HepG2 (cell line): ENCODE measurements around the gene DNASE2B.

Experiments used
- ARNT ChIP-seq: fragments of 450-650 bp; IDR thresholded peaks from 2 replicates; pipeline ENCODE4 v1.6.1; 2017
- ATF3 ChIP-seq: sonication (generic); formaldehyde crosslinking; IDR thresholded peaks from 2 replicates; pipeline ENCODE4 v1.4.0; 2020; ENCODE audit warnings: missing genetic modification reagents
- CTCF ChIP-seq: sonication (generic); formaldehyde crosslinking; IDR thresholded peaks from 2 replicates; pipeline ENCODE4 v1.5.0; 2020; ENCODE audit warnings: mild to moderate bottlenecking, missing genetic modification reagents, moderate library complexity
- JUND ChIP-seq: sonication (generic); formaldehyde crosslinking; IDR thresholded peaks from 2 replicates; pipeline ENCODE4 v1.8.0; 2022; ENCODE audit warnings: mild to moderate bottlenecking, missing genetic modification reagents
- ZBTB37 ChIP-seq: sonication (generic); formaldehyde crosslinking; IDR thresholded peaks from 2 replicates; pipeline ENCODE4 v1.4.0; 2020; ENCODE audit warnings: mild to moderate bottlenecking, missing genetic modification reagents
- ZFP36L1 ChIP-seq: sonication (generic); formaldehyde crosslinking; IDR thresholded peaks from 2 replicates; pipeline ENCODE4 v1.8.0; 2022; ENCODE audit warnings: mild to moderate bottlenecking, missing genetic modification reagents, moderate library complexity
- ZNF704 ChIP-seq: sonication (generic); formaldehyde crosslinking; IDR thresholded peaks from 2 replicates; pipeline ENCODE4 v1.8.1; 2023; ENCODE audit warnings: mild to moderate bottlenecking, inconsistent platforms, moderate library complexity, missing genetic modification reagents, borderline replicate concordance
- ZNF775 ChIP-seq: sonication (generic); formaldehyde crosslinking; IDR thresholded peaks from 2 replicates; pipeline ENCODE4 v1.4.0; 2020; ENCODE audit warnings: missing genetic modification reagents, mild to moderate bottlenecking, moderate library complexity, borderline replicate concordance

GRCh38 chr1:84434801-84435549 lies 36.7 kb downstream of the DNASE2B start:
- TF ChIP-seq ATF3 (CRISPR knock-in tag) (no peak), JUND (CRISPR knock-in tag) (no peak), ZFP36L1 (CRISPR knock-in tag) (no peak), ZNF704 (CRISPR knock-in tag) (no peak), ZNF775 (CRISPR knock-in tag) (no peak), CTCF (CRISPR knock-in tag) (no peak), ZBTB37 (CRISPR knock-in tag) (no peak), ARNT (no peak)
